PC-3 (cell line): ENCODE data around the gene GDPD5.

Experiments used
- EZH2 ChIP-seq: fragments of 300-600 bp; sonication (generic); IDR thresholded peaks from one replicate; pipeline ENCODE4 v1.6.1; 2017; ENCODE audit warnings: antibody characterized with exemption, mild to moderate bottlenecking, low read length; ENCODE audit not compliant: unreplicated experiment
- TF ChIP-seq, protein P1 (sequence below): fragments of 300-600 bp; sonication (generic); conservative IDR thresholded peaks from 2 replicates; pipeline ENCODE4 v1.5.1; 2017; ENCODE audit warnings: antibody characterized with exemption, low read depth, mild to moderate bottlenecking, low read length

- TF ChIP-seq, protein P1, sequence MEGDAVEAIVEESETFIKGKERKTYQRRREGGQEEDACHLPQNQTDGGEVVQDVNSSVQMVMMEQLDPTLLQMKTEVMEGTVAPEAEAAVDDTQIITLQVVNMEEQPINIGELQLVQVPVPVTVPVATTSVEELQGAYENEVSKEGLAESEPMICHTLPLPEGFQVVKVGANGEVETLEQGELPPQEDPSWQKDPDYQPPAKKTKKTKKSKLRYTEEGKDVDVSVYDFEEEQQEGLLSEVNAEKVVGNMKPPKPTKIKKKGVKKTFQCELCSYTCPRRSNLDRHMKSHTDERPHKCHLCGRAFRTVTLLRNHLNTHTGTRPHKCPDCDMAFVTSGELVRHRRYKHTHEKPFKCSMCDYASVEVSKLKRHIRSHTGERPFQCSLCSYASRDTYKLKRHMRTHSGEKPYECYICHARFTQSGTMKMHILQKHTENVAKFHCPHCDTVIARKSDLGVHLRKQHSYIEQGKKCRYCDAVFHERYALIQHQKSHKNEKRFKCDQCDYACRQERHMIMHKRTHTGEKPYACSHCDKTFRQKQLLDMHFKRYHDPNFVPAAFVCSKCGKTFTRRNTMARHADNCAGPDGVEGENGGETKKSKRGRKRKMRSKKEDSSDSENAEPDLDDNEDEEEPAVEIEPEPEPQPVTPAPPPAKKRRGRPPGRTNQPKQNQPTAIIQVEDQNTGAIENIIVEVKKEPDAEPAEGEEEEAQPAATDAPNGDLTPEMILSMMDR, result peak; percentile 32; the same call in 1 of the 2 replicates
- no peak for TF ChIP-seq EZH2
Observed at GRCh38 chr11:75402002-75402773, 123.6 kb downstream of the GDPD5 start.
